ENCODE measurements around the gene NCOA3.
"Not testable (repeated sequence)": the region's sequence is repeated elsewhere in the genome, so short reads cannot be mapped to it uniquely, and the experiment has no call there.

Gene NCOA3

GRCh38 chr20:47541355-47541922, 39.8 kb downstream of the NCOA3 start:
- DNase-seq, result no peak

- DNase-seq, result no peak
Measured at GRCh38 chr20:47543006-47543431, 41.3 kb downstream of the NCOA3 start.

- no peak for DNase-seq
Measured at GRCh38 chr20:47544240-47544639, 42.6 kb downstream of the NCOA3 start.

- no peak for DNase-seq
Measured at GRCh38 chr20:47544852-47545251, 43.2 kb downstream of the NCOA3 start.

GRCh38 chr20:47545499-47545898, 43.8 kb downstream of the NCOA3 start:
- DNase-seq, result no peak

GRCh38 chr20:47546184-47547033, 44.7 kb downstream of the NCOA3 start:
- DNase-seq, result no peak

GRCh38 chr20:47547034-47547387, 45.3 kb downstream of the NCOA3 start:
- no peak for DNase-seq

GRCh38 chr20:47549671-47550070, 48.0 kb downstream of the NCOA3 start:
- DNase-seq, result no peak

GRCh38 chr20:47551222-47551621, 49.5 kb downstream of the NCOA3 start:
- no peak for DNase-seq

GRCh38 chr20:47551841-47552240, 50.2 kb downstream of the NCOA3 start:
- DNase-seq, result no peak

- DNase-seq, result no peak
Measured at GRCh38 chr20:47552996-47553395, 51.3 kb downstream of the NCOA3 start.

- DNase-seq, result not testable (repeated sequence)
Measured at GRCh38 chr20:47553594-47554235, 52.0 kb downstream of the NCOA3 start.

GRCh38 chr20:47554283-47554682, 52.6 kb downstream of the NCOA3 start:
- not testable (repeated sequence) for DNase-seq

GRCh38 chr20:47557218-47557617, 55.5 kb downstream of the NCOA3 start:
- DNase-seq, result no peak

- DNase-seq, result no peak
Measured at GRCh38 chr20:47557791-47558190, 56.1 kb downstream of the NCOA3 start.

GRCh38 chr20:47558295-47559066, 56.8 kb downstream of the NCOA3 start:
- DNase-seq, result no peak

GRCh38 chr20:47559141-47559540, 57.5 kb downstream of the NCOA3 start:
- no peak for DNase-seq

- no peak for DNase-seq
Measured at GRCh38 chr20:47561180-47561579, 59.5 kb downstream of the NCOA3 start.

- DNase-seq, result no peak
Measured at GRCh38 chr20:47561603-47562583, 60.2 kb downstream of the NCOA3 start.

- DNase-seq, result no peak
Measured at GRCh38 chr20:47566269-47566668, 64.6 kb downstream of the NCOA3 start.

GRCh38 chr20:47568019-47568418, 66.3 kb downstream of the NCOA3 start:
- DNase-seq, result no peak

GRCh38 chr20:47568837-47569410, 67.2 kb downstream of the NCOA3 start:
- no peak for DNase-seq
